DMS153 treated with DMSO at 0.1 percent for 48 hours (cell line): ENCODE measurements around the gene UBTF.
A peak's percentile ranks its signal among the peaks of the same experiment; 100 is the strongest.
"Not testable (repeated sequence)": the region's sequence is repeated elsewhere in the genome, so short reads cannot be mapped to it uniquely, and the experiment has no call there.

Experiments used
- DNase-seq: peaks from one replicate; lab custom pipeline; 2025; ENCODE audit not compliant: unreplicated experiment; lab: John Stamatoyannopoulos, UW

Gene UBTF

GRCh38 chr17:44247440-44247841, 28.0 kb upstream of the UBTF start:
- no peak for DNase-seq

- no peak for DNase-seq
Observed at GRCh38 chr17:44241106-44241624, 21.7 kb upstream of the UBTF start.

- not testable (repeated sequence) for DNase-seq
Observed at GRCh38 chr17:44237886-44238285, 18.4 kb upstream of the UBTF start.

- DNase-seq, result no peak
Observed at GRCh38 chr17:44236444-44236991, 17.0 kb upstream of the UBTF start.

GRCh38 chr17:44235583-44235936, 16.1 kb upstream of the UBTF start:
- DNase-seq, result no peak

DNA sequence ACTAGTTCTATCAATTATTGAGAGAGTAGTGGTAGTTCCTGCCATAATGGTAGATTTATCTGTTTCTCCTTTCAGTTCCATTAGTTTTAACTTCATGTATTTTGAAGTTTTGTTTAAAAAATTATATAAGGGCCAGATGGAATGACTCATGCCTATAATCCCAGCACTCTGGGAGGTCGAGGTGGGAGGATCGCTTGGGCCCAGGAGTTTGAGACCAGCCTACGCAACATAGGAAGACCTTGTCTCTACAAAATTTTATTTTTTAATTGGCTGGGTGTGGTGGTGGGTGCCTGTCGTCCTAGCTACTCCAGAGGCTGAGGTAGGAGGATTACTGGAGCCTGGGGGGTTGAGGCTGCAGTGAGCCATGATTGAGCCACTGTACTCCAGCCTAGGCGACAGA, 14.1 kb upstream of the UBTF start:
- no peak for DNase-seq

GRCh38 chr17:44232061-44232460, 12.6 kb upstream of the UBTF start:
- DNase-seq, result no peak

- DNase-seq, result no peak
Observed at GRCh38 chr17:44230140-44230539, 10.7 kb upstream of the UBTF start.

DNA sequence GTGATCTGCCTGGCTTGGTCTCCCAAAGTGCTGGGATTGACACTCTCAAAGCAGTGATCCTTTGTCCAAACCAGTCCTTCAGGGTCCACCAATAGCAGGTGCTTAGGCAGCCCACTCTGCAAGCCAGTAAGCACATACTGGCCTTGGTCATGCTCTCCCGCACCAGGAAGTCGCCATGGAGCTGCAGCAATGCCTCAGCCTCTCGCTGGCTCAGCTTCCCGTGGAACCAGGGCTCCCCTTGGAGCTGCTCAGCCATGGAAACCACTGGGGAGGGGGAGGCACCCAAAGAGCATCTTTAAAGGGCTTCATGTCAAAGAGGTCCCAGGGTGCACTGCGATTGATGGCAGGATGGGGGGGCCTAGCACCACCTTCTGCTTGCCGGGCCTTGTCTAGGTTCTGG, 9.6 kb upstream of the UBTF start:
- DNase-seq, result no peak

- DNase-seq, result no peak
Observed at GRCh38 chr17:44223541-44224071, 4.1 kb upstream of the UBTF start.

- peak; percentile 47 for DNase-seq
Observed at GRCh38 chr17:44222112-44222869, 2.8 kb upstream of the UBTF start.

- no peak for DNase-seq
Observed at GRCh38 chr17:44221862-44222111, 2.3 kb upstream of the UBTF start.

GRCh38 chr17:44221084-44221861, 1.8 kb upstream of the UBTF start:
- DNase-seq, result peak; percentile 46

- peak; percentile 27 for DNase-seq
Observed at GRCh38 chr17:44220213-44221083, 973 bp upstream of the UBTF start.

DNA sequence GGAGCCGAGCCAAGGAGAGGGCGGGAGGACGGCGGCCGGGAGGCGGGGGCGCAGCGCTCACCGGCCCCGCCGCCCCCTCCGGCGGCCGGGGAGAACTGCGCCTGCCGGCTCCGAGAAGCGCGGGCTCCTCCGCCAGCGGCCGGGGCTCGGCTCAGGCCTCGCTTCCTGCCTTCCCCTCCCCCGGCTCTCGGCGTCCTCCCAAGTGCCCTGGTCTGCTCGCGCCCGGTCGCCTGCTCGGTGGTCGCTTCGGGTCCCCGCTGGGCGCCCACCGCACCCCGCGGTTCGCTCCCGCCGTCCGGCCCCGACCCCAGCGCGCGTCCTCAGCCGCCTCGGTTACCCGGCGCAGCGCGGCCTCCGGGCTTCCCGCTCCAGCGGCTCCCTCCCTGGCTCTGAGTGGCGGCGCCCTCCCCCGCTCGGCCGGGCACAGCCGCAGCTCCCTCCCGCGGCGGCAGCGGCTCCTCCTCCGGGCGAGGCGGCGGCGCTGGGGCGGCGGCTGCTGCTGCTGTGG, 313 bp downstream of the UBTF start:
- DNase-seq, result peak; percentile 29

- DNase-seq, result peak; percentile 70
Observed at GRCh38 chr17:44218344-44219107, 949 bp downstream of the UBTF start.

DNA sequence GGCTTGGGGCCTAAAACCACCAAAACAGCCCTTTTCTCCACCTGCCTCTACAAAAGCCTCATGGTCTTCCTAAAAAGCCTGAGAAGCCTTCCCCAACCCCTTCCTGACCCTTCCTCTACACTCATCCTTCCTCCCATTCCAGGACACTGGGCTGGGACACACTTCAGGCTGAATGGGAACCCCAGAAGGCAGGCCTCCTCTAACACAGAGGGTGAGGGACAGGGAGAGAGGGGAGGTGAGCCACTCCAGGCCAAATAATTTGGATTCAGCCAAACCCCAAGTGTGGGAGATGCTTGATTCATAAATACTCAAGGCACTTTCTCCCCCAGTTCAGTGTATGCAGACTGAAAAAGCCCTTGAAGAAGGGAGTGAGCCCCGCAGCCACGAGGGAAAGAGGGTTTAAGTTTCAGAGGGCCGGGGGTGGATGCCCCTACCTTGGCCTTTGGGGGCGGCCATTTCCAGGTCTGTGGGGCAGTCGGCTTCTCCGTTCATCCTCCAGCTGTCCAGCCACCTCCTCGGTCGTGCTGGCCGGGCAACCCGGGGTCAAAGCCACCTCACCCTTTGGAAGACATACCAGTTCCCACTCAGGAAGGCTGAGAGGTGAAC, 1.6 kb downstream of the UBTF start:
- no peak for DNase-seq

DNA sequence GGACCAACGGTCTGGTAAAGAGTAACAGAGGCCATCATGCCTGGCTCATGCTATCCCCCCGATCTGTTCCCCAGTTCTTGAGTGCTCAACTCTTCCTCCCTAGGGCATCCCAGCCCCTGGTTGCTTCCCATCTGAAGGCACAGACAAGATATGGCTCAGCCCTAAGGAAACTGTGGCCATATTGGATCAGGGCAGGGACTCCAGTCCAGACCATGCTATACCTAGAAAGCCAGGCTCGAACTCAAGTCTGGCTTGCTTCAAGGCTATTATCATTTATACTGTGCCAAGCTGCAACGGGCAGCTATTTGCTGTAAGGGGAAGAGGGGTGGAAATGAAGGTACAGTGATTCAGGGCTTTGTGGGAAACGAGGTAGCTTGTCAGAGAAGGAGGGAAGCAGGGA, 2.8 kb downstream of the UBTF start:
- no peak for DNase-seq

GRCh38 chr17:44216173-44216572, 3.3 kb downstream of the UBTF start:
- no peak for DNase-seq

- DNase-seq, result no peak
Observed at GRCh38 chr17:44214896-44215295, 4.6 kb downstream of the UBTF start.
